ENCODE results near the gene GPC6. TPM values are rescaled to one million over a fixed set of nuclear protein-coding genes. Genes with fewer than 3 reads are reported as not detected.

The GPC6 gene
- total RNA-seq, 1 donor from 2014 or later: 50.3 TPM

- Mint-ChIP-seq H3K4me3 (ENCODE audit: low read depth) (no peak overlapping the region), H3K27ac (no peak overlapping the region), H3K27me3 (no peaks in the 10 kb centered on the region), H3K9me3 (ENCODE audit: low read depth) (no peaks in the 10 kb centered on the region), H3K36me3 (ENCODE audit: insufficient read depth) (no peaks in the 10 kb centered on the region), H3K4me1 (ENCODE audit: low read depth) (peaks cover 2% of the 10 kb centered on the region)
- DNase-seq (ENCODE audit: low spot score, unreplicated experiment): no peak
- no peak for TF ChIP-seq CTCF (IDR thresholded peaks at IDR 0.05; ENCODE audit: unreplicated experiment)
These were observed 460.7 kb downstream of the GPC6 start for GRCh38 chr13:93687261-93687660.

DNA sequence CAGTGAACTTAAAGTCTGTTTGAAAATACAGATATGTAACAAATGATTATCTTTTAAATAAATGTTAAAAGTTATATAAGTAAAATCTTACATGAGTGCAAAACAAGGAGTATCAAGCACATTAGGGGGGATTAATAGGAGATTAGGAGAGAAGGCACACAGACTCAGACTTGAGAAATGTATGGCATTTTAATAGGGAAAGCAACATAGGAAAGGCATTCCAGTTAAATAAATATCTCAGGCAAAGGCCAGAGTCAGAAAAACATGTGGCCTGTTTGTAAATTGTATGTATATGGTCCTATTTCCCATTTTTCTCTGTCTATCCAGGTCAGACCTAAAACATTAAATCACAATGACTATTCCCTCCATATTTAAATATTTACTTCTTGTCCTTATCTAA lies 462.7 kb downstream of the GPC6 start:
- no peaks in the 10 kb centered on the region for H3K27me3 Mint-ChIP-seq
- peaks cover 2% of the 10 kb centered on the region for H3K4me1 Mint-ChIP-seq (ENCODE audit: low read depth)
- H3K9me3 Mint-ChIP-seq (ENCODE audit: low read depth): no peaks in the 10 kb centered on the region
- H3K4me3 Mint-ChIP-seq (ENCODE audit: low read depth): no peak overlapping the region
- no peaks in the 10 kb centered on the region for H3K36me3 Mint-ChIP-seq (ENCODE audit: insufficient read depth)
- no peak for TF ChIP-seq CTCF (IDR thresholded peaks at IDR 0.05; ENCODE audit: unreplicated experiment)
- no peak overlapping the region for H3K27ac Mint-ChIP-seq
- no peak for DNase-seq (ENCODE audit: low spot score, unreplicated experiment)

- no peak for DNase-seq (ENCODE audit: low spot score, unreplicated experiment)
- no peak for TF ChIP-seq CTCF (IDR thresholded peaks at IDR 0.05; ENCODE audit: unreplicated experiment)
- H3K27ac Mint-ChIP-seq: no peak overlapping the region
- no peaks in the 10 kb centered on the region for H3K27me3 Mint-ChIP-seq
- H3K9me3 Mint-ChIP-seq (ENCODE audit: low read depth): no peaks in the 10 kb centered on the region
- H3K36me3 Mint-ChIP-seq (ENCODE audit: insufficient read depth): no peaks in the 10 kb centered on the region
- H3K4me3 Mint-ChIP-seq (ENCODE audit: low read depth): no peak overlapping the region
- peaks cover 2% of the 10 kb centered on the region for H3K4me1 Mint-ChIP-seq (ENCODE audit: low read depth)
These were observed 463.5 kb downstream of the GPC6 start for GRCh38 chr13:93690139-93690538.

DNA sequence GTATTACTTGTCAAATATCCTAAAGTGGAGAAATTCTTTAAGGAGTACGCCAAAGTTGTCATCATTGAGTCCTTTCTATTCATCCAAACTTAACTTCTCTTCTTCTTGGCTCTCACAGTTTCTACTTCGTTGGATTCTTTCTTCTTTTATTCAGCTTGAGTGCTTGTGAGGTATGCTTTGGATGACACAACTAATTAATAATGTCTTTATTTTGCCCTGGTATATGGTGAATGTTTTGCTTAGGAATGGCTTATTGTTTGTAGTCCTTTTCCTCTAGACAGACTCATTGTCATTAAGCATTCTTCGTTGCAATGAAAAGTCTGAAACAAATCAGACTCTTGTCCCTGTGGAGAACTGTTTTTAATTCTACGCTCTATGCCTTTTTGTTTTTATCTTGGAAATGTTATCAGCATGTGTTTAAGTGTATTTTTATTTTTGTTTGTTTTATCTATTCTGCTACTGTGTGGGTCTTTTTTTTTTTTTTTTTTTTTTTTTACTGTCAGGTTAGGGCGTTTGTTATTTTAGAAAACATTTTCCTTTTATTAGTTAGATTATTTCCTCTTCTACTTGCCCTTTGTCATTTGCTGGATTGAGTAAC lies 471.5 kb downstream of the GPC6 start:
- peaks cover 11% of the 10 kb centered on the region for H3K9me3 Mint-ChIP-seq (ENCODE audit: low read depth)
- no peak overlapping the region for H3K4me3 Mint-ChIP-seq (ENCODE audit: low read depth)

GRCh38 chr13:93700115-93700514 lies 473.5 kb downstream of the GPC6 start:
- TF ChIP-seq CTCF (IDR thresholded peaks at IDR 0.05; ENCODE audit: unreplicated experiment): no peak
- H3K4me3 Mint-ChIP-seq (ENCODE audit: low read depth): no peak overlapping the region
- peaks cover 8% of the 10 kb centered on the region for H3K36me3 Mint-ChIP-seq (ENCODE audit: insufficient read depth)
- no peaks in the 10 kb centered on the region for H3K4me1 Mint-ChIP-seq (ENCODE audit: low read depth)
- H3K27me3 Mint-ChIP-seq: no peaks in the 10 kb centered on the region
- no peak overlapping the region for H3K27ac Mint-ChIP-seq
- no peak for DNase-seq (ENCODE audit: low spot score, unreplicated experiment)
- H3K9me3 Mint-ChIP-seq (ENCODE audit: low read depth): peaks cover 11% of the 10 kb centered on the region

More for the DNA sequence above, 471.5 kb downstream of the GPC6 start:
- TF ChIP-seq CTCF (IDR thresholded peaks at IDR 0.05; ENCODE audit: unreplicated experiment): no peak
- no peak for DNase-seq (ENCODE audit: low spot score, unreplicated experiment)
- peaks cover 8% of the 10 kb centered on the region for H3K36me3 Mint-ChIP-seq (ENCODE audit: insufficient read depth)
- H3K27ac Mint-ChIP-seq: no peak overlapping the region
- no peaks in the 10 kb centered on the region for H3K27me3 Mint-ChIP-seq
- H3K4me1 Mint-ChIP-seq (ENCODE audit: low read depth): no peaks in the 10 kb centered on the region

All from progenitor cell of endocrine pancreas (in vitro differentiated cells).